ENCODE results near the gene TOR1A.
A peak's percentile ranks its signal among the peaks of the same experiment; 100 is the strongest.
"Not testable (repeated sequence)": the region's sequence is repeated elsewhere in the genome, so short reads cannot be mapped to it uniquely, and the experiment has no call there.

TOR1A gene

DNA sequence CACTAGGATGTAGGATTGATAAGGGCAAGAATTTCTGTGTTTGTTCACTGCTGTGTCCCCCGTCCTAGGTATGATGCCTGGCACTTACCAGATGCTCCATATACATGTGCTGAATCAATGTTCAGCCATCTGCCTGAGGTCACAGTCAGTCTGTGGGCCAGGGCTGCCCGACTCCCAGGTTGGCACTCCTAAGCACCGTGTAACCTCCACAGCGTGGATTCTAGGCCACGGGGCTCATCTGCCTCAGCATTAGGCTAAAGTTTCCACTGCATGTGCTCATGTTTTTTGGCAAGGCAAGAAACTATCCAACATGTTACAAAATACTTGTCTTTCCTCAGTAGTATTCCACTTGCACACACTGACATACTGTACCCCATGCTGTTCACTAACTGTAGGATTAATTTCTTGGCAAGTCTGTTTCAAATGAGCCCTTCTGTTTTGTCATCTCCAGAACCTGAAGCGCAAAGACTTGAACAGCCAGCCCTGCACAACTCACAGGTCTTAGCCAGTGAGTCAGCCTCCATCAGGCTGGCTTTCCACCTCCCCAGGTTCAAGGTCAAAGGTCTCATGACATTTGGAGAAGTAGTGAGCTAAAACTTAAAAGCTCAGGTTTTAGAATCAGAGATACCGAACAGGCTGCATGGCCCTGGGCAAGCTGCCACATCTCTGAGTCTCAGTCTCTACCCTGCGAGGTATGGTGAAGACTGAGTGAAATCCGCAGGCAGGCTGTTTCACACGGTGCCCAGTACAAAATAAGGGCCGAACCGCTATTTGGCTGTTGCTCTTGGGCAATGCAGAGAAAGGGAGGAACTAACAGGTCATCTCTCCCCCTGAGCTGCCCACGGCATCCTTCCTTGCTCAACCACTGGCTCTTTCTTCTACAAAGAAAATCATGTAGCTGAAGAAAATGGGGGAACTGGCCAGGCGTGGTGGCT is 7.2 kb downstream of the TOR1A start:
- no peak for DNase-seq

DNA sequence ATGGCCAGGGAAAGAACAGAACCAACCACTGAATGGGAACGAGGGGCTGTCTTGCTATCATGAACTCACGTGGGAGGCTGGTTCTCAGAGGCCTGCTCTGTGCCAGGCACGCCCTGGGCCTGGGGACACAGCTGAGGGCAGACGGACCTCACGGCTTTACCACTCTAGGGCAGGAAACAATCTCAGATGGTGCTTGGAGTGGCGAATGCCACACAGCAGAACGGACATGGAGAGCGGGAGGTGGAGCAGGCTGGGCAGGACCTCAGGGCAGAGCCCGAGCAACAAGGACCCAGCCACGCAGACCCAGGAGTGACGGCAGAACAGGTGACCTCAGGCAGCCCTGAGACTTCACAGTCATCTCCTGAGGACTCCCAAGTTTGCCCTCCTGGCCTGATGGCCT is 8.7 kb downstream of the TOR1A start:
- no peak for DNase-seq

DNA sequence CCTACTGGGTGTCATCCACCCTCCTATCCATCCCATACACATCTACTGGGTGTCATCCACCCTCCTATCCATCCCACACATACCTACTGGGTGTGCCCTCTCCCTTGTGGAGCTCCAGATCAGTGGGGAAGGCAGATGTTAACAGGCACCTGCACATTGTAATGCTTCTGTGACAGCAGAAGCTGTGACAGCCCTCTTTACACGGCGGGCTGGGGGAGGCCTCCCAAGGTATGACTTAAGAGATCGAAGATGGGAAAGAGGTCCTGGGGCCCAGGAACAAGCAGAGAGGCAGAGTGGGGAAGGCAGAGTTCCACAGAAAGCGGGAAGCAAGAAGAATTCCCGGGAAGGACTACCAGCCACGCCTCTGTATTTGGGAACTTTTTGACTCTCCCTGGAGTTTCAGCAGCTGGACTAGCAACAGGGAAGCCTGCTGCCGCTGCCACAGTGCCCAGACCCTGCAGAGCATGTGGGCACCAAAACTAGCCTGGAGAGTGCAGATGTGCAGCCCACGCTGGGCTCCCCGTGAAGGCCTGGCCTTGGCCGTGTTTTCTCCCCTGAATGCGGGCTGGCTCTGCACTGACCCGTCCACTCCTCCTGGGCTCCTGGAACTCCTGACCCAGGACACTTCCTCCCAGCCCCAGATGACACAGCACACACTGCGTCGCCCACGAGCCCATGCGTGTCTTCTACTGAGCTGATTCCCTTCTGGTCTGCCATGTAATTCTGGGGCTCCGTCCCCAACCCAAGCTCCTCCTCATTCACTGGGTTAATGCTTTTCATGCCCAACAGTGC is 9.3 kb downstream of the TOR1A start:
- no peak for DNase-seq

DNA sequence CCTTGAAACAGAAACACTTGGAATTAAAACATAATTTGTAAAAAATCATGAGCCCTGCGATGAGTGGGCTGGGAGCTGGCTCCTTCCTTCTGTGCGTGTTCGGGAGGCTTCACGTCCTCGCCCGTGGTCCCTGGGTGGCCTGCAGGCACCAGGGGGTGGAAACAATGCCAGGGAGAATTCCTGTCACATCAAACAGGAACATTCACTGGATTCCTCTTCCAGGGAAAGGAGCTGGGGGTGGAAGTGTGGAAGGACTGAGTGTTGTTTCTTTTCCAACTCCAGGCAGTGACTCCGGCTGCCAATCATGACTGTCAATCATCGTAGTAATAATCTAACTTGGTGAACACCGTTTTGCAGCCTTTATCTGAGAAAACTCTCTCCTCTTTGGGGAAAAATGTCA is 10.3 kb downstream of the TOR1A start:
- DNase-seq = no peak

DNA sequence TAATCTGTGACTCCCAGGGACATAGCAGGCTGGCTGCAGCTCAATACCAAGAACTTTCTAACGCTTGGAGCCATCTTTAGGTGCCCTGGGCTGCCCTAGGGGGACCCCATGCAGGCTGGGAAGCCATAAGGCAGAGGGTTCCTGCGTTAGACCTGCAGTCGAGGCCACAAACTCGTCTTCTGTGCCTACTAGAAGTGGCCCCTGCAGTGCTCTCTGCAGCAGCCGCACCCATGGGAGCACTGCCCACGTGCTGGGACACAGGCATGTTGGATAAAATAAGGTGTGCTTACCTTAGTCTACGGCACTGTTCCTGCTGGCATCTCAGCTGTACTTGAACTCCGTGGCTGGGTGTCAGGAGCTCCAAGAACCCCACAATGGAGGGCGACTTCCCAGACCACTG is 11.6 kb downstream of the TOR1A start:
- DNase-seq = no peak

DNA sequence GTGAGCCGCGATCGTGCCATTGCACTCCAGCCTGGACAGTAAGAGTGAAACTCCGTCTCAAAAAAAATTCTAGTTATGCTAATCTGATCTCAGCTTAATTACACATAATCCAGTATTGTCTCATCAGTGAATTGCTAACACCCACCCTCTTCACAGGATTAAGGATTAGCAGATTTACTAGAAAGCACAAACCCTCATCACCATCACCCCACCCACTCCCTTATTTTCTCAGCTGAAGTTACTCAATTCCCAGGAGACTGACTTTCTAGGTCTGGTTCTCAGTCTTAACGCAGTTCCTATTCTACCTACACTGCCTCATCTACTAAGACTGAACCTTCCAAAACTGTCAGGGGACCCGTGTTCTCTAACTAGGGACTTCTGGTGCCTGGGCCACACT is 12.0 kb downstream of the TOR1A start:
- no peak for DNase-seq

DNA sequence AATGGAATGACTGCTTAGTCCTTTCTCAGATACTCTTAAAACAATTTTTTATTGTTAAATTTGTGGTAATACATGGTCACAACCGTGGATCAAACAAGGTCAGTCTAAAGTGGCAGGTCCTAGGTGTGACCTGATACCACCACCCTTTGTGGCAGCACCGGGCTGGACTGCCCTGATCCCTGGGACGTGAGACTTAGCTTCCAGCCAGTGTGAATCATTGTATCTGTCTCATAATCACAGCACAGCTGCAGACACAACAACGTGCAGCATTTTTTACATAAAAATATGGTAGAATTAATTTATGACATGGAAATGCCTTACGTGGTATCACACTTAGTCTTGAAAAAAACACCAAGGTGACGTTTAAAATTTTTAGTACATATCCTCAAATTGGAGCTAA is 13.1 kb downstream of the TOR1A start:
- no peak for DNase-seq

DNA sequence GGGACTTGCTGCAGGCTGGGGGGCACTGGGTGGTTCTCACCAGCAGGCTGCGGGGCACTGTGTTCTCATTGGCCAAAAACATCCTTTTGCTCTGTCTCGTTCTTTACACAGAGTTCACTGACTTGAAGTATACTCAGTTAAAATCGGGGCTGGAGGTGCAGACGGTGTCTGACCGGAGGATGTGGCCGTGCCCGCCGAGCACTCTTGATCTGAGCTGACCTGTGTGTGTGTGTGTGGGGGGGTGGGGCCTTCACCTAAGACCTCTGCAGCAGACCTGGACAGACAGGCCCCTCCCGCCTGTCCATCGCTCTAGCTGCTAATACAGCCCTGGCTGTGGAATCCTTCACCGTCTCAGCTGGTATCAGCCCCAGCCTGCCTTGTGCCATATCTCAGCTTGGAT is 13.8 kb downstream of the TOR1A start:
- no peak for DNase-seq

DNA sequence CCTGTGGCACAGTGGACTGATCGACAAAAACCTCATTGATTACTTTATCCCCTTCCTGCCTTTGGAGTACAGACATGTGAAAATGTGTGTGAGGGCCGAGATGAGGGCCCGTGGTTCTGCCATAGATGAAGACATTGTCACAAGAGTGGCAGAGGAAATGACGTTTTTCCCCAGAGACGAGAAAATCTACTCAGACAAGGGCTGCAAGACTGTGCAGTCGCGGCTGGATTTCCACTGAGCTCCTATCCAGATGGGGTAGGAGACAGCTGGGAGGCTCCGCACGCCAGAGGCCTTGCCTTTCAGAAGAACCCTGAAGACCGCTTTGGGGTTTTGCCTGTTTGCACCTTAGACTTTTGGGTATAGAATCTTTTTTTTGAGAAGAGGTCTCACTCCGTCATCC is 14.6 kb downstream of the TOR1A start:
- DNase-seq = no peak

DNA sequence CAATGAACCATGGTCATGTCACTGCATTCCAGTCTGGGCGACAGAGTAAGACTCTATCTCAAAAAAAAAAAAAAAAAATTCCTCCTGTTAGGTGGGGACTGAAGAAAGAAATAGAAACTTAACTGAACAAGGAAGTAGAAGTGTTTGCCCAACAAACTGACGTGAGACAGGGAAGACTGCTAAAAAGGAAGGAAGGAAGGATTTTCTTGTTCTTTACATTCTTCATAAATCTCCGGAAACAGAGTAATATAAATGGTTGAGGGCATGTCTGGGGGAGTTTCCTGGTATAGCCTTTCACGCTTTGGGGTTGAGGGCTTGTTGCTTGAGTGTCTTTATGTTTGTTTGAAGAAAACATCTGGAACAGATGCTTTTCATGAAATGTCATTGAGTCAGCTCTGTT is 17.9 kb downstream of the TOR1A start:
- no peak for DNase-seq

DNA sequence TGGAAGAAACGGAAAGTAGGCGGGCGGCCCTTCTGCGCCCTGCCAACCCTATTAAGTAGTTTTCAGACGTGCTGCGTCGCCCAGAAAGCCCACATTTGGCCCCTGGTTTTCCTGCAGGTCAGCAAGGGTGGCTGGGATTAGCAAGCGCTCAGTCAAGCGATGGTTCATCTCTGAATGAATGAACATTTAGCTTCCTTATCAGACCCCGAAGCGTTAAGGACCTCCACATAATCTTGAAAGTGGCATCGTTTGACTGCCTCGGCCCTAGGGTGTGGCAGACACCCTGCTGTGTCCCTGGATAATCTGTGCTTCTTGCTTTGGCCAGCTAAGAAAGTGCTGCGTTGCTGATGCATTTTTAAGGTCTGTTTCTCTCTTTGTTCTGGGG is 20.3 kb downstream of the TOR1A start:
- DNase-seq = no peak

DNA sequence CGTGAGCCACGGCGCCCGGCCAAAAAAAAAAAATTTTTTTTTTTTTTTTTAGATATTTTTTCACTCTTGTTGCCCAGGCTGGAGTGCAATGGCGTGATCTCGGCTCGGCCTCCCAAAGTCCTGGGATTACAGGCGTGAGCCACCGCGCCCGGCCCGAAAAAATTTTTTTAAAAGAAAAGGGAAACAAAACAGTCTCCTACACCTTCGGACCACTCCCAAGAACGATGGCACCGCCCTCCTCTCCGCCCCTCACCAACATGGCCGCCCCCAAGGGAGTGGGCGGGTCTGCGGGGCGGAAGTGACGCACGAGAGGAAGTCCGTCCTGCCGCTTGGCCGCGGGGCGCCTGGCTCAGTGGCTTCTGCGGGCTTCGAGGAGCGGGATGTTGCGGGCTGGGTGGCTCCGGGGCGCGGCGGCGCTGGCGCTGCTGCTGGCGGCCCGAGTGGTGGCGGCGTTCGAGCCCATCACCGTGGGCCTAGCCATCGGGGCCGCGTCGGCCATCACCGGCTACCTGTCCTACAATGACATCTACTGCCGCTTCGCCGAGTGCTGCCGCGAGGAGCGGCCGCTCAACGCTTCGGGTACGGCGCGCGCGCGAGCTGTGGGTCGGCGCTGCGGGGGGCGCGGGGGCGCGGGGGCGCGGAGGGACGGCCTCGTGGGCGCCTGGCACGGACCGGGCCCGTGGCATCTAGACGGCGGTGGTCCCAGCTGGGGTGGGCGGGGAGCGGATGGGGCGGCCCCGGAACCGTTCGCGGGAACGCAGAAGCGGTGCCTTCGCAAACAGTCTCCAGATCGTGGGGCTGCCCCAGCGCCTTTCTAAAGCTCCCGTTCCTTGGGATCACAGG is 20.9 kb downstream of the TOR1A start, which contains the start of gene TOR1B:
Gene TOR1B (plus strand): TSS at position 352 of the 843 bp plus-strand sequence. CDS start 29 bp downstream, at position 381.
- peak; percentile 96 for DNase-seq

DNA sequence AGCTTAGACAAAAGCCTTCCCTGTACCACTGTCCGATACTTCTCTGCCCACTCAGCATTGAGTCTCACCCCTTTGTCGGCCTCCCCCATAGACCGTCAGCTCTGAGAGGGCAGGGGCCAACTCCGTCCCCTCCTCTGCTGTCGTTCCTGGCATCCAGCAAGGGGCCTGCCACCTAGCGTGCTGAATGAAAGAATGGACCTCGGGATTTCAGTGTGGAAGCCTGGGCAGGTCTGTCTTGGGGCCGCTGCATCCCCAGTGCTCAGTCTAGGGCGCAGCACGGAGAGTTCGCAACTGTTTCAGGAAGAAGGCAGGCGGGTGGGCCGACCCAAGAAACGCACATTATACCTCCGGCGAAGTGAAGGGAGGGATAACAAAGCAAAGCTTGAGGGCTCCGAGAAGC is 22.4 kb downstream of the TOR1A start:
- no peak for DNase-seq

DNA sequence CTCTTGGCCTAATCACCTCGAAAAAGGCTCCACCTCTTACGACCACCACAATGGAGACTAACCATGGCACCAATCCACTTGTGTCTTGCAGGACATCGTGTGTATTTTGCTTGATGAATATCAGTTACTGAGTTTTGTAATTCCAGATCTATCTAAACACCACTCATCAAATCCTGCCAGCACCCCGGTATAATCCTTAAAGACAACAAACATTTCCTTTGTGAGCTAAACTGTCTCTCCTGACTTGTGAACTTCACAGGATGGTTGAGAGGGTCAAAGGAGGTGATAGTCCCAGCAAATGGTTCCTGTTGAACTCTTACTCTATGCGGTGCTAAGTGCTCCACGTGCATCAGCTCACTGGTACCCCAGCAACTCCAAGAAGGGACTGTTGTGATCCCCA is 25.0 kb downstream of the TOR1A start:
- no peak for DNase-seq

DNA sequence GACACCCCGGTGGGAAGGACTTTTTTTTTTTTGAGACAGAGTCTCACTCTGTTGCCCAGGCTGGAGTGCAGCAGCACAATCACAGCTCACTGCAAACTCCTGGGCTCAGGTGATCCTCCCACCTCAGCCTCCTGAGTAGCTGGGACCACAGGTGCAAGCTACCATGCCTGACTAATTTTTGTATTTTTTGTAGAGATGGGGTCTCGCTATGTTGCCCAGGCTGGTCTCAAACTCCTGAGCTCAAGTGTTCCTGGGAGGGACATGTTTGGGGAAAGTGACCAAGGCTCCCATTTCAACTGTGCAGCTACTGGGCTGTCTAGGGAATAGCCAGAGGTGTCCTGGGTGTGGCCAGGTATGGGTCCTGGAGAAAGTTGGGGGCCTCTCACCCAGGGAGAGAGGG is 27.9 kb downstream of the TOR1A start:
- DNase-seq = not testable (repeated sequence)

DNA sequence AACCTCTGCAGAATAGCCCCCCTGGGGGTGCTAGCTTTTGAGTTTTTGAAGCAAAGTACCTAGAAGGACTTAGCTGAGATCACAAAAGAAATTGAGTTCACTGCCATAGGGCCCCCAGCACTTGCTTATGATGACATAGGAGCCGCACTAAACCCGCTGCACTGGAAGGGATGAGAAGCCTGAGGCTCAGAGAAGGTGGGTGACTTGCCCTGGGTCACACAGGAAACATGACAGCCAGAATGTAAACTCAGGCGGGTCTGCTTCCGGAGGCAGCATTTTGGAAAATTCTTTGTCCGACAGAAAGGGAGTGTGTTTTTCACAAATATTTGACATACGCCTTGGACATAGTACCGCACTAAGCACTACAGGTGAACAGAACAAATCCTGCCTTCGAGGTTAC is 29.4 kb downstream of the TOR1A start:
- no peak for DNase-seq

DNA sequence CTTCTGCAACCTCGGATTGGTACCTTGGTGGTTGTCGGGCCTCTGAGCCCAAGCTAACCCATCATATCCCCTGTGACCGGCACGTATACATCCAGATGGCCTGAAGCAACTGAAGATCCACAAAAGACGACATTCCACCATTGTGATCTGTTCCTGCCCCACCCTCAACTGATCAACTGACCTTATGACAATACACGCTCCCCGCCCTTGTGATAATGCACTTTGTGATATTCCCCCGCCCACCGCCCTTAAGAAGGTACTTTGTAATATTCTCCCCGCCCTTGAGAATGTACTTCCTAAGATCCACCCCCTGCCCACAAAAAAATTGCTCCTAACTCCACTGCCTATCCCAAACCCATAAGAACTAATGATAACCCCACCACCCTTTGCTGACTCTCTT is 37.5 kb downstream of the TOR1A start:
- DNase-seq = no peak

DNA sequence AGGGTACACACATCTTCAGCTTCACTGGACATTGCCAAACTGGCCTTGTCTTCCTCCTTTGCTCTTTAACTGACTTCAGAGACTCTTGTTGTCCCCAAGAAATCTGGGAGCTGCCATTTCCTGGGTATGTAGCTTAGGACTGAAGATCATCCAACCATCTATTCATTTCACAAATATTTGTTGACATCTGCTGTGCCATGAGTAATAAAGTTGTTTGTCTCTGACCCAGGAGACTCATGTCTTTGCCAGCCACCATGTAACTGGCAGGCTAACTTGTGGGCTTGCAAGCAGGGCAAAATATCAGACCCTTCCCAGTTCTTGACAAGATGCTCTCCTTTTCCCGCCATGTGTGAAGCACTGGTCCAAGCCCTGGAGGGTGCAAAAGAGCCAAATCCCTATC is 38.1 kb downstream of the TOR1A start:
- DNase-seq = no peak

DNA sequence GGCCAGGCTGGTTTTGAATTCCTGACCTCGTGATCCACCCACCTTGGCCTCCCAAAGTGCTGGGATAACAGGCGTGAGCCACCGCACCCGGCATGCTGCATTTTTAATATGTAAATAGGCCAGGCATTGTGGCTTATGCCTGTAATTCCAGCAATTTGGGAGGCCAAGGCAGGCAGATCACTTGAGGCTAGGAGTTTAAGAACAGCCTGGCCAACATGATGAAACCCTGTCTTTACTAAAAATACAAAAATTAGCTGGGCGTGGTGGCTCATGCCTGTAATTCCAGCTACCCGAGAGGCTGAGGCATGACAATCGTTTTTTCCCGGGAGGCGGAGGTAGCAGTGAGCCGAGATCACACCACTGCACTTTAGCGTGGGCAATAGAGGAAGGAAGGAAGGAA is 39.0 kb downstream of the TOR1A start:
- DNase-seq = not testable (repeated sequence)

DNA sequence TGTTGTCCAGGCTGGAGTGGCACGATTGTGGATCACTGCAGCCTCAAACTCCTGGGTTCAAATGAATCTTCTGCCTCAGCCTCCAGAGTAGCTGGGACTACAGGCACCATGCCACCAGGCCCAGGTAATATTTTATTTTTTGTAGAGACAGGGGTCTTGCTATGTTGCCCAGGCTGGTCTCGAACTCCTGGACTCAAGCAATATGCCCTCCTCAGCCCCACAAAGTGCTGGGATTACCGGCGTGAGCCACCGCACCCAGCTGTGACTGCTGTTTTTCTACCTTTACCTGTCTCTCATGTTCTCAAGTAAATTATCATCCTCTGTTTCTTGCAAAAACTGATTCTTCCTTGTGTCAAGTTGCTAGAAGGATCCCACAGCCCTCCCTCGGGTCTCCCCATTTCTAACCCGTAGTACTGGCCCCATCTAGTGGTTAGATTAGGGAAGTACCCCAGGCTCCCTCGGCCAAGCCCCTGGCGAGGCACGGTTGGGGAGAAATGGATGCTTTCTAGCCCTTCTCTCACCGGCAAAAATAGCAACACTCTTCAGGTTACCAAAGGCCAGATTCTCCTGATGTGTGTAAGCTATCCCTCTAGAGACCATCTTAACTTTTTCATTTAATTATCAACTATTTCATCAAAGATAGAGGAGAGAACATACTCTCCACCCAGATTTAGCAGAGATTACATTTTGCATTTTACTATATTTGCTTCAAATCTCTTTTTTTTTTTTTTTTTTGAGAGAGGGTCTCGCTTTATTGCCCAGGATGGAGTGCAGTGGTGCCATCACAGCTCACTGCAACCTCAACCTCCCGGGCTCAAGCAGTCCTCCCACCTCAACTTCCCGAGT is 40.2 kb downstream of the TOR1A start:
- peak; percentile 84 for DNase-seq

DNA sequence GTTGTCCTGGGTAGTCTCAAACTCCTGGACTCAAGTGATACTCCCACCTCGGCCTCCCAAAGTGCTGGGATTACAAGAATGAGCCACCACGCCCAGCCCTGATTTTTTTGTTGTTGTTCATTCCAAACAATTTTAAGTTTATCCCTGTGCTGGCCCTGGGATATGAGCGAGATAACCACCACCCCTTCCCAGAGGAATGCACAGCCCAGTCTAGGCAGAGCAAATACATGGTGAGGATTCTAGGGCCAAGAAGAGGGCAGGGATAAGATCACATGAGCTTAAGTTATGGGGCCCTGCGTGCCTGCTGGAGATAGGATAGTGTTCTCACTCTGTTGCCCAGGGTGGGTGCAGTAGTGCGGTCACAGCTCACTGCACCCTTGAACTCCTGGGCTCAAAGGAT is 42.0 kb downstream of the TOR1A start:
- DNase-seq = no peak

DNA sequence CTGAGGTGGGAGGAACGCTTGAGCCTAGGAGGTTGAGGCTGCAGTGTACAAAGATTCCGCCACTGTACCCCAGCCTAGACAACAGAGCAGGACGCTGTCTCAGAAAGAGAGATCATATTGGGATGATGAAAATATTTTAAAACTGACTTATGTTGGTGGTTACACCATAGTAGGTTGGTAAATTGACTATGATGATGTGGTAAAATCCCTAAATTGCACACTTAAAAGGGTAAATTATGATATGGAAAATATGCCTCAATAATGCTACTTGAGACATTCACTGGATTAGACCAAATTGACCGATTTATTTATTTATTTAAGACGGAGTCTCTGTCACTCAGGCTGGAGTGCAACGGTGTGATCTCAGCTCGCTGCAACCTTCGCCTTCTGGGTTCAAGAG is 42.8 kb downstream of the TOR1A start:
- no peak for DNase-seq
